Body of pancreas (tissue), 4 donors: ENCODE data around the gene CRYGD. TPM values are rescaled to one million over a fixed set of nuclear protein-coding genes. Genes with fewer than 3 reads are reported as not detected.
"Not testable (repeated sequence)": the region's sequence is repeated elsewhere in the genome, so short reads cannot be mapped to it uniquely, and the experiment has no call there.

Source experiments
- ATAC-seq: fragments of 150-250 bp; one replicate; pipeline ENCODE4 v1.9.1; 2016
- DNase-seq, 4 donors: peaks; one replicate each; pipeline ENCODE4 v3.0.0-alpha.2; 2019
- H3K27ac ChIP-seq, 4 donors: fragments of 200-600 bp; sonication (generic); 1 replicate in 3 of 4; 2 replicates in 1 of 4; pipeline versions ENCODE4 v1.5.1 to v1.6.1; 2016 to 2019; ENCODE audit warnings: mild to moderate bottlenecking in 1 of 4, mixed read lengths in 1 of 4, moderate library complexity in 1 of 4
- H3K27me3 ChIP-seq, 2 donors: fragments of 200-600 bp; sonication (generic); one replicate each; pipeline ENCODE4 v1.6.0; 2016; ENCODE audit warnings: mild to moderate bottlenecking in 1 of 2
- H3K36me3 ChIP-seq, 2 donors: fragments of 200-600 bp; sonication (generic); replicated peaks in 1 of 2; 2 replicates each; pipeline ENCODE4 v1.5.1; 2016; ENCODE audit warnings: low read depth in 2 of 2; ENCODE audit not compliant: insufficient read depth in 1 of 2
- H3K4me1 ChIP-seq: fragments of 200-600 bp; sonication (generic); one replicate; pipeline ENCODE4 v1.6.0; 2016
- H3K4me3 ChIP-seq, 2 donors: fragments of 200-600 bp; sonication (generic); 1 replicate in 1 of 2; 2 replicates in 1 of 2; pipeline ENCODE4 v1.5.1; 2016 to 2019
- H3K9me3 ChIP-seq, 3 donors: fragments of 200-600 bp; sonication (generic); 1 replicate in 2 of 3; 2 replicates in 1 of 3; pipeline ENCODE4 v1.5.1; 2016
- POLR2A ChIP-seq, 3 donors: fragments of 450-650 bp; IDR thresholded peaks; one replicate each; pipeline ENCODE4 v1.6.1; 2016; ENCODE audit warnings: antibody characterized with exemption in 3 of 3, mild to moderate bottlenecking in 2 of 3
- WGBS, 2 donors: methylation state at CpG; one replicate each; pipeline ENCODE4 v1.1.5; 2017; 5-methylcytosine and 5-hydroxymethylcytosine counted together
- intact Hi-C: fragments of 100-400 bp; cut with DNase I; formaldehyde crosslinking; loops from one replicate; pipeline ENCODE4 v1.15.1; 2023
- total RNA-seq, 2 donors: library from RNA; depleted of rRNA; stranded (reverse); fragments of >200 nt; gene quantifications; one replicate each; pipeline ENCODE4 v1.1.0, GENCODE V29; 2016
- TF ChIP-seq, protein P1 (sequence below), 7 experiments: fragments of 450-650 bp in 4 of 7; fragments of 200-600 bp in 3 of 7; sonication (generic) in 3 of 7; IDR thresholded peaks; one replicate each; pipeline ENCODE4 v1.5.1; 2016 to 2019; ENCODE audit warnings: antibody characterized with exemption in 7 of 7

Gene CRYGD
- total RNA-seq, 2 donors from 2014 or later = not detected

DNA sequence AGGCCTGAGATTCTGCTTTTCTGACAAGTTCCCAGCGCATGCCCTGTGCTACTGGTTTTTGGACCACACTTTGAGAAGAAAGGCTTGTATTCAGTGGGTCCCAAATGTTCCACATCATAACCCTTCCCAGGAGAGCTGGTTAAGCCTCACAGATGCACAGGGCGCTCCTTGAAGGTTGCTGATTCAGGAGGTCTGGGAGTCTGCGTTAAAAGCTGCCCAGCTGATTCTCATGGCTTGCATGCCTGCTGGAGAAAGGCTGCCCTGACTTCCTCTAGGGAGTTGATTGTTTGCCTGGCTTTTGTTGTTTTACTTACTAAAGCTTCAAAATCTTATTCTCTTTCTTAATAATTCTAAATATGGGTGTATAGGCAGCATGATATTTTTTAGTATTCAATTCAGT lies 20.7 kb downstream of the CRYGD start:
- Histone ChIP-seq H3K27me3 (no peaks in the 10 kb centered on the region), H3K9me3 (no peaks in the 10 kb centered on the region), H3K36me3 (no peaks in the 10 kb centered on the region), H3K4me1 (no peaks in the 10 kb centered on the region), H3K27ac (no peak overlapping the region), H3K4me3 (no peak overlapping the region)
- TF ChIP-seq, protein P1, sequence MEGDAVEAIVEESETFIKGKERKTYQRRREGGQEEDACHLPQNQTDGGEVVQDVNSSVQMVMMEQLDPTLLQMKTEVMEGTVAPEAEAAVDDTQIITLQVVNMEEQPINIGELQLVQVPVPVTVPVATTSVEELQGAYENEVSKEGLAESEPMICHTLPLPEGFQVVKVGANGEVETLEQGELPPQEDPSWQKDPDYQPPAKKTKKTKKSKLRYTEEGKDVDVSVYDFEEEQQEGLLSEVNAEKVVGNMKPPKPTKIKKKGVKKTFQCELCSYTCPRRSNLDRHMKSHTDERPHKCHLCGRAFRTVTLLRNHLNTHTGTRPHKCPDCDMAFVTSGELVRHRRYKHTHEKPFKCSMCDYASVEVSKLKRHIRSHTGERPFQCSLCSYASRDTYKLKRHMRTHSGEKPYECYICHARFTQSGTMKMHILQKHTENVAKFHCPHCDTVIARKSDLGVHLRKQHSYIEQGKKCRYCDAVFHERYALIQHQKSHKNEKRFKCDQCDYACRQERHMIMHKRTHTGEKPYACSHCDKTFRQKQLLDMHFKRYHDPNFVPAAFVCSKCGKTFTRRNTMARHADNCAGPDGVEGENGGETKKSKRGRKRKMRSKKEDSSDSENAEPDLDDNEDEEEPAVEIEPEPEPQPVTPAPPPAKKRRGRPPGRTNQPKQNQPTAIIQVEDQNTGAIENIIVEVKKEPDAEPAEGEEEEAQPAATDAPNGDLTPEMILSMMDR (IDR thresholded peaks at IDR 0.05) = no peak
- no peak for TF ChIP-seq POLR2A (IDR thresholded peaks at IDR 0.05)
- DNase-seq = no peak
- intact Hi-C loops = no loop called here
- WGBS, 2 donors = 84 to 85% methylated on average over 3 of the region's 3 CpGs
- ATAC-seq = no peak

DNA sequence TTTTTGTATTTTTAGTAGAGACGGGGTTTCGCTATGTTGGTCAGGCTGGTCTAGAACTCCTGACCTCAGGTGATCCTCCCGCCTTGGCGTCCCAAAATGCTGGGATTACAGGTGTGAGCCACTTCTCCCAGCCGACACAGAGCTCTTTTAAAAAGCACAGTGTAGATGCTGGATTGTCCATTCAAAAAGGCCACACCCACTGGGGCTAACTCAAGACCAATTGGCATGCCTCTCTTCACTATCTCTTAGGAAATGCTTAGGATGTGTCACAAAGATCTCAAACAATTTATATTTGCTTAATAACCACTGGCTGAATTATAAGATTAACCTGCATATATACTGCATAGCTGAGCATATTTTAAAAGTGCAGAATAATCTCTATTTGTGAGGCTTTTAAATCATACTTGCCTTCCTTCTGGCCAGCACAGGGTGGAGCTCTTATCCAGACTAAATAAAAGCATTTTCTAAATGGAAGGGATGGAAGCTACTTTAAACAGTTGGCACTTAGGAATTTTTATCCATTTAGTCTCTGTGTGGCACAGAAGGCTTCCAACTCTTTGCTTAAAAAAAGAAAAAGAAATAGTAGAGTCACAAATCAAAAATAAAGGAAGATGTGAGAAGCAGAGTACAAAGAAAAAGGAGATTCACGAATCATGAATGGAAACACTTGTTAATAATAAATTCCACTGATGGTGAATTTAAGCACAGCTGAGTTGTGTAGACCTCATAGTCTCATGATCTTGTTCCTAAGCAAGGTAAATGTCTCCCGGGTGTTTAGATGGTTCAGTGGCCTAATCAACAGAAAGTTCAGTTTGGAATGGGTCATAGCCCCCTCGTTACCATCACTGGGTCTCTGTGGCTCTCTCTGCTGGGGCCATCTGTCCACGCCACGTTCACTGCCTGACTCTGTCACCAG lies 22.4 kb downstream of the CRYGD start:
- Histone ChIP-seq H3K27ac (no peak overlapping the region), H3K27me3 (no peaks in the 10 kb centered on the region), H3K9me3 (no peaks in the 10 kb centered on the region), H3K4me1 (no peaks in the 10 kb centered on the region), H3K36me3 (no peaks in the 10 kb centered on the region), H3K4me3 (no peak overlapping the region)
- intact Hi-C loops = no loop called here
- TF ChIP-seq POLR2A (IDR thresholded peaks at IDR 0.05) = no peak
- TF ChIP-seq, protein P1 (IDR thresholded peaks at IDR 0.05) = peak in 4 of 7 experiments; percentile 11 to 20 (median 16)
- ATAC-seq (no peak), DNase-seq (no peak)
- 42 to 45% methylated on average over 10 of the region's 10 CpGs for whole genome bisulfite sequencing, 2 donors

DNA sequence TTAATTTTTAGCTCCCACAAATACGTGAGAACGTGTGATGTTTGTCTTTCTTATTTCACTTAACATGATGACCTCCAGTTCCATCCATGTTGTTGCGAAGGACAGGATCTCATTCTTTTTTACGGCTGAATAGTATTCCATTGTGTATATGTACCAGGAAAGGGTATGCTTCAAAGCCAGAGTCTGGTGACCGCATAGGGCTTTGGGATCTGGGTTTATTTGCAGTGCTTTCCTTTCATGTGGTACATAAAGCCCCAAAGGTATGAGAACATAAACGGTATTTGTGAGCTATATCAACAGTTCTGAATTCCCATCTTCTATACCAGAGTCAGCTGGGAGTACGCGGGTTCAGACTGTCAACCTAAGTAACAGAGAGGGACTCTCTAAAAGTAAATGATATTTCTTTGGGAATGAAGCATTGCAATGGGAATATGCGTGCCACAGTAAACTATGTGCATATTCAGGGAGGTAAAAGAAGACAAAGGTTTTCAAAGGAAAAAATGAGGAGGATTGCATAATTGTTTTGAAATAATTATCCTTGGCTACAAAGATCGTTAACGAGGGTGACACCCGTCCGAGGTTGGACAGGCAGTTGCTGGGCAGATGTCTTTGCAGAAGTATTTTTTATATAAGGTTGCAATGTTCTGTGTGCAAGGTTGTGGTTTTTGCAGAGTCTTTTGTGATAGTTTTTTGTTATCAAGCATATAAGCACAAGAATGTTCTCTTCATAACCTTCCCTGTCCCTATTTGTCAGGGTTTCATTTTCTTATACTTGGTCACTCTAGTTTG lies 24.4 kb downstream of the CRYGD start:
- Histone ChIP-seq H3K4me3 (no peak overlapping the region), H3K9me3 (no peaks in the 10 kb centered on the region), H3K27ac (no peak overlapping the region), H3K27me3 (no peaks in the 10 kb centered on the region), H3K36me3 (no peaks in the 10 kb centered on the region), H3K4me1 (no peaks in the 10 kb centered on the region)
- TF ChIP-seq POLR2A (IDR thresholded peaks at IDR 0.05) = no peak
- ATAC-seq = no peak
- no peak for DNase-seq
- 59 to 61% methylated on average over 13 of the region's 13 CpGs for WGBS, 2 donors
- intact Hi-C loops = no loop called here

DNA sequence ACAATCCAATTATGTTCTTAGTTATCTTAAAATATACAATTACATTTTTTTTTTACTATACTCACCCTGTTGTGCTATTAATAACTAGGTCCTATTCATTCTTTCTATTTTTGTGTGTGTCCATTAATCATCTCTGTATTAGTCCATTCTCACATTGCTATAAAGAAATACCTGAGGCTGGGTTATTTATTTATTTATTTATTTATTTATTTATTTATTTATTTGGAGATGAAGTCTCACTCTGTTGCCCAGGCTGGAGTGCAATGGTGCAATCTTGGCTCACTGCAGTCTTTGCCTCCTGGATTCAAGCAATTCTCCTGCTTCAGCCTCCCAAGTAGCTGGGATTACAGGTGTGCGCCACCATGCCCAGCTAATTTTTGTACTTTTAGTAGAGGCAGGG lies 25.6 kb downstream of the CRYGD start:
- DNase-seq, H3K4me1 ChIP-seq, H3K9me3 ChIP-seq, intact Hi-C loops, ATAC-seq, H3K27ac ChIP-seq, H3K27me3 ChIP-seq, H3K36me3 ChIP-seq, H3K4me3 ChIP-seq: not testable (repeated sequence)
- 100% methylated on average over 1 of the region's 1 CpG for WGBS, 2 donors

DNA sequence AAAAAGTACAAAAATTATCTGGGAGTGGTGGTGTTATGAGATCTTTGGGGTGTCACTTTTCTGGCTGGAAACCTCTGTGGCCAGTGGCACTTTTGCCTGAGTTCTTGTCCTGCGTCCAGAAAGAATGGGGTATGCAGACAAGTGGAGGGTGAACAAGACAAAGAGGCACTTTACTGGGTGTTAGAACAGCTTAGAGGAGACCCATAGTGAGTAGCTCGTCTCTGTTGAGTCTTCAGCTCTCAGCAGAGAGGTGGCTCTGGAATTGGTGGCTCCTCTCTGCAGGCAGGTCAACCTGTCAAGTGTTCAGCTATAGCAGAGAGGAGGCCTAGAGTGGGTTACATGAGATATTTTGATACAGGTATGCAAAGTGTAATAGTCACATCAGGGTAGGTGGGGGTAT lies 26.1 kb downstream of the CRYGD start:
- TF ChIP-seq POLR2A (IDR thresholded peaks at IDR 0.05) = no peak
- TF ChIP-seq, protein P1 (IDR thresholded peaks at IDR 0.05) = no peak
- no peak for ATAC-seq

More for the DNA sequence above, 26.1 kb downstream of the CRYGD start:
- Histone ChIP-seq H3K9me3 (no peaks in the 10 kb centered on the region), H3K27me3 (no peaks in the 10 kb centered on the region), H3K4me3 (no peak overlapping the region), H3K36me3 (no peaks in the 10 kb centered on the region), H3K27ac (no peak overlapping the region), H3K4me1 (no peaks in the 10 kb centered on the region)
- DNase-seq = no peak
- 48 to 90% methylated on average over 1 to 2 of the region's 2 CpGs for WGBS, 2 donors
- intact Hi-C loops = no loop called here
